Stimulated activated CD8-positive, alpha-beta memory T cell treated with anti-CD3 and anti-CD28 coated beads, Interleukin-4, amount 100 ng/mL, for 4 hours (primary cell): ENCODE results near the gene AFF3.
"Not testable (repeated sequence)": the region's sequence is repeated elsewhere in the genome, so short reads cannot be mapped to it uniquely, and the experiment has no call there.

Source experiments
- DNase-seq, 2 donors: peaks; one replicate each; pipeline ENCODE4 v3.0.0-alpha.2; 2020; ENCODE audit warnings: low read depth in 2 of 2, low spot score in 1 of 2

AFF3 gene

DNA sequence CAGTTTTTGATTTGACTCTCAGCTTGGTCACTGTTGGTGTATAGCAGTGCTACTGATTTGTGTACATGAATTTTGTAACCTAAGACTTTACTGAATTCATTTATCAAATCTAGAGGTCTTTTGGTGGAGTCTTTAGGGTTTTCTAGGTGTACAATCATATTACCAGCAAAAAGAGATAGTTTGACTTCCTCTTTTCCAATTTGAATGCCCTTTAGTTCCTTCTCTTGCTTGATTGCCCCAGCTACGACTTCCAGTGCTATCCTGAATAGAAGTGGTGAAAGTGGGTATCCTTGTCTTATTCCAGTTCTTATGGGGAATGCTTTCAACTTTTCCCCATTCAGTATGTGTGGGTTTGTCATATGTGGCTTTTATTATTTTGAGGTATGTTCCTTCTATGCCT is 339.7 kb downstream of the AFF3 start:
- no peak for DNase-seq

DNA sequence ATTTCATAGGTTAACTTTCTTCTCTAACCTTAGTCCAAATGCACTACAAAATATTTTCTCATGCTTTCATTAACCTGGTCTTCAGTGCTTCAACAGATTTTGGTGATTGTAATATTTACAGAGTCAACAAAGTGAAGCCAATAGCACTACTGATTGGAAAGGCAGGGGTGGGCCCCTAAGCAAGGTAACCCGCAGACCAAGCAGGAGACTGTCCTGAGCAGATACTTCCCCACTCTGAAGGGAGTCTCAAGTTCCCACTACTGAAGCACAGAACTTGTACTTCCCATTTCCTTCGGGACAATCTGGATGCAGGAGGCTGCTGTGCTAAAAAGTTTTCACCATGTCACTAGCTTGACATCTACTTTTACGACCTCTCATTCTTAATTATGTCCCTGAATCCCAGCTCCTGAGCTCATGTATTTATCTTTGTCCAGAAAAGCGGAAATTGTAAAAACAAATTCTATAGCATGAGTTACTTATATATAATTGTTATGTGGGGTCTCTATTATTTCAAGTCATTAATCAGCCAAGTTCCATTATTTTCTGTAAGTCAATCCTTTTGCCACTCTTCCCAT is 341.0 kb downstream of the AFF3 start:
- DNase-seq = no peak

- no peak for DNase-seq
These were observed 344.9 kb downstream of the AFF3 start for GRCh38 chr2:99797475-99797874.

GRCh38 chr2:99794414-99794813 is 348.0 kb downstream of the AFF3 start:
- no peak for DNase-seq

GRCh38 chr2:99793022-99793421 is 349.4 kb downstream of the AFF3 start:
- no peak for DNase-seq

- no peak for DNase-seq
These were observed 352.5 kb downstream of the AFF3 start for GRCh38 chr2:99789849-99790248.

DNA sequence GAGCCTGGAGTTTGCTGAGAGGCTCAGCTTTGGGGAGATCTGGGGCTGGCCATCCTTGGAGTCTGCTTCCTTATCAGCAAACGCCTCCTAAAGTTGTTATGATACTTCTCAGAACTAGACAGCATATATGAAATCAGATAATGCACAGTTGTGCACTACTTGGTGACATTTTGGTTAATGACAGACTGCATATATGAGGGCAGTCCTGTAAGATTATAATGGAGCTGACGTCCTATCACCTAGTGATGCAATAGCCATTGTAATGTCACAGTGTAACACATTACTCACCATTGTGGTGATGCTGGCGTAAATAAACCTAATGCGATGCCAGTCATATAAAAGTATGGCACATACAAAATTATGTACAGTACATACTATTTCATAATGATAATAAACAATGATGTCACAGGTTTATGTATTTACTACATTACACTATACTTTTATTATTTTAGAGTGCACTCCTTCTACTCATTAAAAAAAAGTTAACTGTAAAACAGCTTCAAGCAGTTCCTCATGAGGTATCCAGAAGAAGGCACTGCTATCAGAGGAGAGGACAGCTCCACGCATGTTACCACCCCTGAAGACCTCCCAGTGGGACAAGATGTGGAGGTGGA is 354.5 kb downstream of the AFF3 start:
- DNase-seq = no peak

DNA sequence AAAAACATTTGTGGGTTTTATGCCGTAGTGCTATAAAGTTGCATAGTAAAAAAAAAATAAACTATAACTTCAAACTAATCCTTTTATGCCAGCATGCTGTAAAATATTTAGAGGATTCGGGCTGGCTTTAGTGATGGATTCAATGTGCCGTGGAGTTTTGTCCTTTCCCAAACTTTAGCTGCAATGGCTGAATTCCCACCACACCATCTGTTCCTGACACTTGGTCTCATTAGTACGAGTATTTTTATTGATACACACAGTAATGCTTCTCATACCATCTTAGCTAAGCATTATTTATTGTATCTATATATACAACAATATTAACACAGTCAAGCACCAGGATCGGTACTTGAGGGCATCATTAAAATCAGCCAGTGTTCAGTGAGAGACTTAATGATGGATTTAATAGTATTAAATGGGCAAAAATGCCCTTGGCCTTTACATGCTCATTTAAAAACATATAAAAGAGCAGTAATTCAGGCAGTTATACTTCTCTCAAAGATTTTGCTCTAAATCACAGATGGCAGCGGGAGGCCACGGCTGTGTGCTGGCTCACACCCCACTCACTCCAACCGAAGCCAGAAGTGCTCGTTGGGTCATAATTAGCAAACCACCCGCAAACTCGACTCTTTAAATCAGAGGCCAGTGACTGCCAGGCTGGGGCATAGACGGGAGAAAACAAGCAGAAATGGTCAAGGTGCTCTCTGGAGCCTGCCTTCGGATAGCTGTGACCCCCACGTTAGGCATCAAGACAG is 355.6 kb downstream of the AFF3 start:
- no peak for DNase-seq

DNA sequence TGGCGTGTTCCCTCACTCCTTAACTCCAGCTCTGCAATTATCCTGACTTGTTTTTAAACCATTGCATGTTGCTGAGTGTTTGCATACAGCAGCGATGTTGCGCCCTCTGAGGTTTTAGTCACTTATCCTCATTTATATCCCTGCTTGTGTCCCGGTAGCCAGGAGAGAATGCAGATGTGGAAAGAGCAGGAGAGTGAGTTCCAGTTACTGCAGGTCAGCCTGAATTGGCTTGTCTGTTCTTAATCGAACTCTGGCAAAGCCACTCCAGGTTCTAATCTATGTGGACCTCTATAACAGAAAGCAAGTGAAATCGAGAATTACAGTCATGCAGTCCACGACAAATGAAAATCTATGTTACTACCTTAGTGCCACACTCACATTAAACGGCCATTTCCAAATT is 357.4 kb downstream of the AFF3 start:
- DNase-seq = no peak

GRCh38 chr2:99784282-99784681 is 358.1 kb downstream of the AFF3 start:
- DNase-seq = no peak

- DNase-seq = no peak
These were observed 362.1 kb downstream of the AFF3 start for GRCh38 chr2:99780276-99780675.

DNA sequence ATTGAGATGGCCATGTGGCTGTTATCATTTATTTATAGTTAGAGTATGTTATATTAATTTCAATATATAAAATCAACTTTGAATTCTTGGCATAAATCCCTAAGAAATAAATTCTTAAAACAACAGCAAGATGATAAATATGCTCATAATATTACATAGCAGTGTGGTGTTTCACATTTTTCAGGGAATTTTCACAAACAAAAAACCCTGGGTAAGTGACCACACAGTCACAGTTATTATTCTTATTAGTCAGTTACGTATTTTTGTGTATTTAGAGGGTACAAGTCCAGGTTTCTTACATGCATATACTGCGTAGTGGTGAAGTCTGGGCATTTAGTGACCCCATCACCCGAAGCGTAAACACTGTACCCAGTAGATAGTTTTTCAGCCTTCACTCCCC is 363.1 kb downstream of the AFF3 start:
- DNase-seq = no peak

GRCh38 chr2:99777656-99778290 is 364.6 kb downstream of the AFF3 start:
- DNase-seq = no peak

DNA sequence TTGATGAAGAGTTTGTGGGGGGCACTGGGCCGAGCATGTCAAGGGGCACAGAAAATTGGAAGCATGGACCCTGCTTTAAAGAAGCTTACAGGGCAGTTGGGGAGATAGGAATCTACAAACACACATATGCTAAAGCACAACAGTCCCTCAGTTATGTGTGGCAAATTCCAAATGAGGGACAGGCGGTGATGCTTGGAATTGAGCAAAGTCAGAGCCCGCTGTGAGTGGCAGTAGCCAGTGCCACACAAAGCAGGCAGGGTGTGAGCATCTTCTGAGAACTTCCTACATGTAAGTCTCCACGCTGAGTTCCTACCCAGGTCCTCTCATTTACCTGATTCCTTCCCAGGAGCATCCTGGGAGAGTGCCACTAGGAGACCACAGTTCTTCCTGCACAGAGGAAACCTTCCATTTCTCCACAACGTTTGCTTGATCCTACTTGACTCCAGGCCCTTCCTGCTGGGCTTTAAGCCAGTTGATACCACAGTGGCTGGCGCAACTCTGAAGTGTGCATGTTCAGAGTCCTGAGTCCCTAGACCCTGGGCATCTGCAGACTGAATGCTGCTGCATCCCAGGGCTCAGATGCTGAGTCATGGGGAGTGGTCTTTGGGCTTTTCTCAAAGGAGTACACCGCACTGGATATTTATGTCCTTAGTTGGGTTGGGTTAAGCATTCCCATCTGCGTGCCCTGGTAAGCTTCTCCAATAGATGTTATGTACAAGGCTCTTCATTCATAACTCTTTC is 365.3 kb downstream of the AFF3 start:
- DNase-seq = no peak

GRCh38 chr2:99776206-99776905 is 366.0 kb downstream of the AFF3 start:
- DNase-seq = no peak

- no peak for DNase-seq
These were observed 366.8 kb downstream of the AFF3 start for GRCh38 chr2:99775585-99775984.

DNA sequence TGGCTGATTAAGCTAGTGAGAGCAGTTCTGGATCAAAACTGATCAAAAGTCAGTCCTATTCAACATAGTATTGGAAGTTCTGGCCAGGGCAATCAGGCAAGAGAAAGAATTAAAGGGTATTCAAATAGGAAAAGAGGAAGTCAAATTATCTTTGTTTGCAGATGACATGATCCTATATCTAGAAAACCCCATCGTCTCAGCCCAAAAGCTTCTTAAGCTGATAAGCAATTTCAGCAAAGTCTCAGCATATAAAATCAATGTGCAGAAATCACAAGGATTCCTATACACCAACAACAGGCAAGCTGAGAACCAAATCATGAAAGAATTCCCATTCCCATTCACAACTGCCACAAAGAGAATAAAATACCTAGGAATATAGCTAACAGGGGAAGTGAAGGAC is 368.7 kb downstream of the AFF3 start:
- not testable (repeated sequence) for DNase-seq

DNA sequence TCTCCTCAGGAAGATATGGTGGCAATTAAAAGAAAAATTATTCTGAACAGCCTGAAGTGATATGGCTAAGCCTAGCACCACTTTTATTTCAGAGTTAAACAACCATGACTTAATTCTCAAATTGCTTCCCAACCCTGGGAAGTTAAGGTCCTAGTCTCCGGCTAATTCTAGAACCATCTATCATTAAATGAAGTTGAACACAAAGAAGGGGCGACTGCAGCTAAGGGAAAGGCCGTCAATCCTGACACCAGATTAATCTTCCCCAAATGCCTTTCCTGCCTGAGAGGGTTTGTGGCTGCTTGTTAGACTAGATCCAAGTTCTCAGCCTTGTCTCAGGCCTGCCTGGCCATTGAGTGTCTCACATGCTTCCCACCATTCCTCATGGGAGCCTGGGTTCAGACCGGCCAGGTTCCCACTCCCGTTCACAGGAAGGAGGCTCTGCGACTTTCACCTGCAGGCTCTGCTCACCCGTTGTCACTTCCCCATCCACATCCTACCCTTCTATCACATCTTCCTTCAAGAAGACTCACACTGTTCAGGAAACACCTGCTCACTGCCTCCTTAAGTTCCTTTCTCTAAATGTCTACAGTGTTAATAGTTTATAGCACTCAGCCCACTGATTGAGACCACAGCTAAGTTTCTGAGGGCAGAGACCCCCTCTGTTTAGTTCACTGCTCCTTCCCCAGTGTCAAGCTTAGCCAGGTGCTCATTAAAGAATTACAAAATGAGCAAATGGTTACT is 369.6 kb downstream of the AFF3 start:
- DNase-seq = no peak

GRCh38 chr2:99771681-99772333 is 370.6 kb downstream of the AFF3 start:
- DNase-seq = no peak

- DNase-seq = no peak
These were observed 371.5 kb downstream of the AFF3 start for GRCh38 chr2:99770876-99771275.
